Aorta (tissue), 5 donors: ENCODE measurements around the gene EPGN. TPM values are rescaled to one million over a fixed set of nuclear protein-coding genes. Genes with fewer than 3 reads are reported as not detected.

Experiments used
- ATAC-seq: fragments of 200-7000 bp; cut with Tn5 transposase; one replicate; pipeline ENCODE4 v1.9.1; 2022; ENCODE audit warnings: moderate library complexity; ENCODE audit not compliant: low FRiP score
- DNase-seq, 2 donors: peaks; one replicate each; pipeline ENCODE4 v3.0.0-alpha.2; 2020
- H3K27ac ChIP-seq, 2 donors: one replicate each; pipeline ENCODE4 v1.5.1; 2013; ENCODE audit warnings: low read length in 2 of 2, mild to moderate bottlenecking in 2 of 2, moderate library complexity in 2 of 2, control low read depth in 1 of 2, inconsistent platforms in 1 of 2, low read depth in 1 of 2
- H3K27me3 ChIP-seq, 2 donors: one replicate each; pipeline ENCODE4 v1.6.1; 2013; ENCODE audit warnings: control low read depth in 1 of 2, low read length in 1 of 2, mild to moderate bottlenecking in 1 of 2, moderate library complexity in 1 of 2; ENCODE audit not compliant: insufficient read depth in 2 of 2, control insufficient read depth in 1 of 2
- H3K36me3 ChIP-seq, 2 donors: one replicate each; pipeline ENCODE4 v1.6.1; 2013; ENCODE audit warnings: control low read depth in 1 of 2, low read length in 1 of 2, mild to moderate bottlenecking in 1 of 2; ENCODE audit not compliant: insufficient read depth in 2 of 2, control insufficient read depth in 1 of 2
- H3K4me1 ChIP-seq, 2 donors: one replicate each; pipeline ENCODE4 v1.6.1; 2013; ENCODE audit warnings: low read length in 2 of 2, control low read depth in 1 of 2, mild to moderate bottlenecking in 1 of 2, moderate library complexity in 1 of 2; ENCODE audit not compliant: insufficient read depth in 2 of 2, control insufficient read depth in 1 of 2
- H3K4me3 ChIP-seq, 2 donors: one replicate each; pipeline ENCODE4 v1.5.1; 2013; ENCODE audit warnings: low read length in 2 of 2, control low read depth in 1 of 2, mild to moderate bottlenecking in 1 of 2
- H3K9me3 ChIP-seq: one replicate; pipeline ENCODE4 v1.6.1; 2013; ENCODE audit warnings: mild to moderate bottlenecking, low read length; ENCODE audit not compliant: control insufficient read depth
- WGBS, 2 donors: extraction: QIAGEN DNeasy Blood & Tissue Kit; methylation state at CpG; one replicate each; pipeline ENCODE4 v1.1.7; 2013; 5-methylcytosine and 5-hydroxymethylcytosine counted together
- intact Hi-C, 2 donors: fragments of 100-400 bp; cut with DNase I; formaldehyde crosslinking; loops; one replicate each; pipeline versions ENCODE4 v1.14.2 to v1.15.0; 2022
- polyA plus RNA-seq, 2 donors: library from polyadenylated mRNA; stranded (reverse); fragments of 200-250 nt; gene quantifications; one replicate each; pipeline ENCODE4 v1.2.3, GENCODE V29; 2013
- total RNA-seq, 2 donors: library from RNA; stranded (reverse); fragmentation: NEBNext Ultra II Directional; extraction: Animal tissue kit (Norgen Biotek cat#: 25700); gene quantifications; one replicate each; pipeline ENCODE4 v1.2.1, GENCODE V29; 2021
- donor health status: healthy with polysubstance abuse.
- donor health status: Bipolar disorder and iron deficiency.
- donor health status: DM: no; HTN: no; CAD: no.
- donor health status: DM: no; HTN: no; CAD: no.
- donor health status: DM: yes; HTN: yes; CAD: no.

Gene EPGN
- total and polyA plus RNA-seq, 4 donors, result 1.6 to 7.1 TPM; not detected in 2

DNA sequence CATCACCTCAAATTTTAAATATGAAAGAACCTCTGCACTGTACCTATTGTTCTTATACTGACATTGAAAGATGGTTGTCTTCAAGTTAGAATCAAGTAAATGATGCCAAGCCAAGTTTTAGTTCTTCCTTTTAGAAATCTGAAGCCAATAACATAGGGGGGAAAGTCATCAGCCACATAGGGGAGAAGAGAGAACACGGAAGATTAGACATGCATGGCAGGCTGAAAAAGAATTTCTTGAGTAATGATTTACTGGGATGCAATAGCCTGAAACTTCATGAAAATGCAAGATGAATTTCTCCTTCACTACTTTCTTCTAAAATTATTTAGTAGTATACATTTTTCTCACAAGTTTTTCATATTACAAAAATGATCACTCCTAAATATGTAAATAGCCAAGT, 13.6 kb upstream of the EPGN start:
- WGBS, 2 donors, result 83 to 92% methylated on average over 1 of the region's 1 CpG
- no peak overlapping the region for H3K4me3 ChIP-seq
- no peaks in the 10 kb centered on the region for H3K4me1 ChIP-seq
- intact Hi-C loops, result no loop called here
- H3K27me3 ChIP-seq, result no peaks in the 10 kb centered on the region
- no peak overlapping the region for H3K27ac ChIP-seq
- H3K36me3 ChIP-seq, result no peaks in the 10 kb centered on the region
- no peaks in the 10 kb centered on the region for H3K9me3 ChIP-seq
- ATAC-seq (no peak), DNase-seq (no peak)

DNA sequence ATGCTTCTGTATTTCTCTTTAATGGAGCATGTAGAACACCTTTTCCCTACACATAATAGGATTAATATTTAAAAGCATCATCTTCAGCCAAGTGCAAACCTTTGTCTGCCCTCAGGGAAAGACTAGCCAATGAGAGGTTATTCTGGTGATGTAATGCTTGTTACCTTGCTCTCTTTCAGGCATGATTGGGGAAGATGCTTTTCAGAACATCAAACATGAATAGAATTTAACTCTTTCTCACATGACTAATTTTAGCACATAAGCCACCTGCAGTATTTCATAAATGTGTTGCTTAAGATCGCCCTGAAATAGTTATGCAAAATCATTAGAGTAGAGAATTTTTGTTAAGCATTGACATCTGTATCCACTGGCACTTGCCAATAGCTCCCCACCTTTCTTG, 10.7 kb upstream of the EPGN start:
- Histone ChIP-seq H3K27me3 (no peaks in the 10 kb centered on the region), H3K36me3 (no peaks in the 10 kb centered on the region), H3K27ac (no peak overlapping the region), H3K4me1 (no peaks in the 10 kb centered on the region), H3K9me3 (no peaks in the 10 kb centered on the region), H3K4me3 (no peak overlapping the region)
- DNase-seq (no peak), ATAC-seq (no peak)
- WGBS, 2 donors, result 74 to 78% methylated on average over 1 of the region's 1 CpG
- intact Hi-C loops, result no loop called here

DNA sequence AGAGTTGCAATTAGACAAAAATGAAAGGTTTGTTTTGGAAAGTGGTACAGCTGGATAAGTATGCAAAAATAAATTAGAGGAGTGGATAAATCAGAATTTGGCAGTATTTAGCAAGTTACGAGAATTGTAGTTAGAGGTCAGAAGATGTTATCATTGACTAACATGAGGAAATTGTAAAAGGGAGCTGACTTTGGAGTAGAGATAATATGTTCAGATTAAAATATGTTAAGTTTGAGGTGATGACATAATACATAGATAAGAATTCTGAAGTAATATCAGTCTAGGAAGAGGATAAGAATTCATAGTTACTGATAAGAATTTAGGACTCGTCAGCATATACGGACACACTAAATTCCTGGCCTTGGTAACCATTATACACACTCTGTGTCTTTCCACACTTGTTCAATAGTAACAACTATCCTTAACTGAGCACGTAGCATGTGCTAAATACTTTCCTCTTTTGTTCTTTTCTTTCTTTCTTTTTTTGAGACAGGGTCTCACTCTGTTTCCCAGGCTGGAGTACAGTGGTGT, 4.1 kb upstream of the EPGN start:
- intact Hi-C loops, result no loop called here

DNA sequence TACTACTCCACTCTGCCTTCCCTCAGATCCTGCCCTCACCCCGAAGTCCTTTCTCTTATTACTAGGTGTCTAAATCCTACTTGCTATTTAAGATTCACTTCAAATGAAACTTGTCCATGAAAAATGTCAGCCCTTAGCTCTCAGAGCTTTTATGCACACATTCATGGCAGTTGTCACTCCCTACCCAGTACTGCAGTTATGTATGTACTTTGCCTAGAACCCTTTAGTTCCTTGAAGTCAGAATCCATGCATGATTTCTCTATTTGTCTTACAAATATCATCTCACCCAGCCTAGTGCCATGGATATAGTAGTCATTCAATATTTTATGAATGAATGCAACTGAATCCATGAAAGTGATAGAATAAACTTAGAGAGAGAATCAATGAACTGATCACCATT, 3.3 kb upstream of the EPGN start:
- Histone ChIP-seq H3K4me1 (no peaks in the 10 kb centered on the region), H3K4me3 (no peak overlapping the region), H3K9me3 (no peaks in the 10 kb centered on the region), H3K36me3 (no peaks in the 10 kb centered on the region), H3K27me3 (no peaks in the 10 kb centered on the region), H3K27ac (no peak overlapping the region)
- ATAC-seq (no peak), DNase-seq (no peak)
- 96 to 100% methylated on average over 1 of the region's 1 CpG for WGBS, 2 donors
- intact Hi-C loops, result no loop called here

More for the DNA sequence above, 4.1 kb upstream of the EPGN start:
- ATAC-seq, result no peak
- no peaks in the 10 kb centered on the region for H3K4me1 ChIP-seq
- no peak for DNase-seq
- no peak overlapping the region for H3K27ac ChIP-seq
- H3K27me3 ChIP-seq, result no peaks in the 10 kb centered on the region
- no peak overlapping the region for H3K4me3 ChIP-seq
- no peaks in the 10 kb centered on the region for H3K9me3 ChIP-seq
- H3K36me3 ChIP-seq, result no peaks in the 10 kb centered on the region
- WGBS, 2 donors, result 65 to 69% methylated on average over 4 of the region's 4 CpGs

DNA sequence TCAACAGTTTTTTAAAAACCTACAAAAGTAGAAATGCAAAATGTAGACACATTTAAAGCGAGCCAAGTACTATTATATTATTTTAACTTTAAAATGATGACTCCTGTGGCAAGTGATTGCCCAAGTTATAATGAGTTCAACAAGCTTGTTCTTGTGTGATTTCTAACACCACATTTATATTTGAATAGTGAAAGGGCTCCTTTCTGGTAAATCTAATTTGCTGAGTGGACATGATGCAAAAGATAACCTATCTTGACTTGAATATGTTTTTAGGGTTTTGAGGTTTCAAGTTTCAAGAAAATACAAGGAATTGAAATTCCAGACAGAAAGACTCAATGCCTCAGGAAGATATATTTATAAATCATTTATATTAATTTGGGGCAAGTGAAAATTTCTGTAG, 1.1 kb upstream of the EPGN start:
- H3K4me3 ChIP-seq, result no peak overlapping the region
- no peaks in the 10 kb centered on the region for H3K4me1 ChIP-seq
- H3K36me3 ChIP-seq, result no peaks in the 10 kb centered on the region
- intact Hi-C loops, result no loop called here
- no peak for DNase-seq
- no peaks in the 10 kb centered on the region for H3K9me3 ChIP-seq
- no peak for ATAC-seq
- H3K27ac ChIP-seq, result no peak overlapping the region
- H3K27me3 ChIP-seq, result no peaks in the 10 kb centered on the region
- 95 to 97% methylated on average over 1 of the region's 1 CpG for WGBS, 2 donors

DNA sequence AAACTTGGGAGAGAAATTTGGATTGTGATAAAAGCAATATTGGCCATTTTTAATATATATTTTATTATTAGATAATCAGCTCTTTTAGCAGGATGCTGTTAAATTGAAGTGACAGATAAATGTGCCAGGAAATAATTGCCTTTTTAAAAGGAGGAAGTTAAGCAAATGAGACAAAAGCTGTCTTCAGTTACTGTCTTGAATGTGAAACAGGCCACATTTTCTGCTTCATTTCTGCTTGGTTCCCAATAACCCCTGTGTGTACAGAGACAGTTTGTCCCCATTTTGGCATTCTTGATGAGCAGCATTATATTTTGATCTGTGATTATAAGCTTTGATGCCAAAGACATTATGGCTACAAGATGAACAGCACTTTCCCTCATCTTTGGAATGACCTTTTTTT, 953 bp downstream of the EPGN start:
- ATAC-seq (no peak), DNase-seq (no peak)
- intact Hi-C loops, result no loop called here
- H3K27ac ChIP-seq, result no peak overlapping the region
- H3K9me3 ChIP-seq, result no peaks in the 10 kb centered on the region
- H3K4me3 ChIP-seq, result no peak overlapping the region
- H3K27me3 ChIP-seq, result no peaks in the 10 kb centered on the region
- H3K4me1 ChIP-seq, result no peaks in the 10 kb centered on the region
- no peaks in the 10 kb centered on the region for H3K36me3 ChIP-seq

DNA sequence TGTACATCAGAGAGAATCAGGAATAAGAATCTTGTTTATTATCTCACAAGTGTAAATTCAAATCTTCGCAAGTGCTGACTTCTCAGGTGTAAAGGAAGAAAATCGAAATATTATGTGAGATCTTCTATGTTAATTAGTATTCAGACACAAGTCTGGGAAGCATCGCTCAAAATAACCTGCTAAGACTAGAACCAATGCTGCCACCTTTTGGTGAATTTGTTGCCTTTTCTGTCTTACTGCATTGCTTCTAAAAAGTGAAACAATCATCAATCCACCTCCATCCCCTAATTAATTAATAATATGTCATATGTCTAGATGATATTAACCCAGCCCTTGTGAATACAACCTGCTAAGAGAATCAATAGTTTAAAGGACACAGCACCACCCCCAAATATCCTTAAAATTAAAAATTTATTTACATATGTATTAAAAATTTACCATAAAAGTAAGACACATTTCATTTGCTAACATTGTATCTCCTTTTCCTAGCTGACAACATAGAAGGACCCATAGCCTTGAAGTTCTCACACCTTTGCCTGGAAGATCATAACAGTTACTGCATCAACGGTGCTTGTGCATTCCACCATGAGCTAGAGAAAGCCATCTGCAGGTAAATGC, 3.5 kb downstream of the EPGN start:
- Histone ChIP-seq H3K4me3 (no peak overlapping the region), H3K27me3 (no peaks in the 10 kb centered on the region), H3K27ac (no peak overlapping the region), H3K36me3 (no peaks in the 10 kb centered on the region), H3K9me3 (no peaks in the 10 kb centered on the region), H3K4me1 (no peaks in the 10 kb centered on the region)
- 23 to 31% methylated on average over 4 of the region's 4 CpGs for WGBS, 2 donors
- DNase-seq (no peak), ATAC-seq (no peak)
- intact Hi-C loops, result loop anchor here (5.0 kb wide), 1 partner anchor 125 kb away; no protein-coding TSS in a partner anchor

DNA sequence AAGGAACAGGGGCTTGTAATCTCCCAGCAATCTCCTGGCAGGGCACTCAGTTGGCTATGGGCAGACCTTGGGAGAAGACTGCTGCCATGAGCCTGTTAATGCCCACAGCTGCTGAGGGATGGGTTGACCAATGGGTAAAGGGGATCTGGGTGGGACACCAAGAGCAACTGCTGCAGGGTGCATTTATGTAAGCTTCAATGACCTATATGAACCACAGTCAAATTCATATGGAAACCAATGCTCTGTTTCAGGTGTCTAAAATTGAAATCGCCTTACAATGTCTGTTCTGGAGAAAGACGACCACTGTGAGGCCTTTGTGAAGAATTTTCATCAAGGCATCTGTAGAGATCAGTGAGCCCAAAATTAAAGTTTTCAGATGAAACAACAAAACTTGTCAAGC, 6.1 kb downstream of the EPGN start:
- DNase-seq (no peak), ATAC-seq (no peak)
- intact Hi-C loops, result loop anchor here (5.0 kb wide), 1 partner anchor 127 kb away; no protein-coding TSS in a partner anchor
- no peaks in the 10 kb centered on the region for H3K36me3 ChIP-seq
- no peaks in the 10 kb centered on the region for H3K4me1 ChIP-seq
- no peaks in the 10 kb centered on the region for H3K27me3 ChIP-seq
- no peaks in the 10 kb centered on the region for H3K9me3 ChIP-seq
- no peak overlapping the region for H3K4me3 ChIP-seq
- 97% methylated on average over 2 of the region's 2 CpGs for WGBS, 2 donors
- H3K27ac ChIP-seq, result no peak overlapping the region

DNA sequence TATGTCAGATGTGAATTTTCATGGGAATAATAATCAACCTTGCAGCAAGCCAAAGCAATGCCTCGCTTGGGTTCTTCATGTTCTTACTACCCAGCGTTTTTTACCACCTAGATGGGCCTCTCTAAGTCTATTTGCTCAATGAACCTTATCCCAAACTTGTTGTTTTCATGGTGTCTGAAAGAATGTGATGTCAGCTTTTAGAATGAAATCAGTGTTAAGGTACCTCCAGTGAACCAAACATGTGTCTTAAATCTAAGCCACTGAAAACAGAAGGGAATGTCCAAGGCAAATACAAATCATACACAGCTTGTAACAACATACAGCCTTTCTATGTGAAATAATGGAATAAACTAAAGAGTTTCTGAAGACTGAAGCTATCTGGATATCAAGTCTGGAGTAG, 6.7 kb downstream of the EPGN start:
- no peaks in the 10 kb centered on the region for H3K9me3 ChIP-seq
- no peaks in the 10 kb centered on the region for H3K4me1 ChIP-seq
- WGBS, 2 donors, result 76 to 82% methylated on average over 2 of the region's 2 CpGs
- DNase-seq (no peak), ATAC-seq (no peak)
- no peak overlapping the region for H3K4me3 ChIP-seq
- no peaks in the 10 kb centered on the region for H3K27me3 ChIP-seq
- intact Hi-C loops, result loop anchor here (5.0 kb wide), 1 partner anchor 128 kb away; no protein-coding TSS in a partner anchor
- no peak overlapping the region for H3K27ac ChIP-seq
- no peaks in the 10 kb centered on the region for H3K36me3 ChIP-seq
